ENCODE data around the gene POLN. TPM values are rescaled to one million over a fixed set of nuclear protein-coding genes. Genes with fewer than 3 reads are reported as not detected.
"Not testable (repeated sequence)": the region's sequence is repeated elsewhere in the genome, so short reads cannot be mapped to it uniquely, and the experiment has no call there.

Gene POLN
- total RNA-seq, 1 donor from 2014 or later: 3.4 TPM

DNA sequence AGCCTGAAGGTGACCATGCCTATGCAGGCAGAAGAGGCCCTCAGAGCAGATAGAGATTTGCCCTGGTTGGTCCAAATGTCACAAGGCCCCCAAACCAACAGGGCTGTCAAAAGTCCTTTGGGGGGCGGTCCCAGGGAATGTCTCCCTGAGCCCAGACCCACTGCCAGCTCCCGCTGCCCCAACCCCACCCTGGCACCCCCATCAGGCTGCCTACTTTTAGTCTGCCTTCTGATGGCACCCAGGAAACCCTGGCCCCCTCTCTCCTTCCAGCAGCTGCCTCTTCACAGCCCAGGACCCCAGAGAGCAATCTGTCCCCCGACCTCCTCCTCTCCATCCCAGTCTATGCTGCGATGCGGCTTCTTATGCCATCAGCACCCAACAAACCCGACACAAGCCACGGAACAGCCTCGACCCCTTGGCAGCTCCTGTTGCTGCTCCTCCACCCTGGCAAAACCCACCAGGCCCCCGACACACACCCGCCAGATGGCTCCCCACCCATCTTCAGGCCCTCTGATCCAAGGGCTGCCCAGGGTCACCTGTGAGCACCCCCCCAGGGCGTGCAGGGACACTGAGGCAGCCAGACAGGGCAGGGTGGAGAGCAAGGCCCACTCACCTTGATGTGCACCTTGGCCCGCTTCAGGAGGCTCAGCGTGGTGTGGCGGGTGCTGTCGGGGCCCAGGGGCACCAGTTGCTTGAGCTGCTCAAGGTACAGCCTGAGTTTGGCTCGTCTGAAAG, 10.0 kb upstream of the POLN start:
- DNase-seq (ENCODE audit: low read depth in 2 of 2): no peak

DNA sequence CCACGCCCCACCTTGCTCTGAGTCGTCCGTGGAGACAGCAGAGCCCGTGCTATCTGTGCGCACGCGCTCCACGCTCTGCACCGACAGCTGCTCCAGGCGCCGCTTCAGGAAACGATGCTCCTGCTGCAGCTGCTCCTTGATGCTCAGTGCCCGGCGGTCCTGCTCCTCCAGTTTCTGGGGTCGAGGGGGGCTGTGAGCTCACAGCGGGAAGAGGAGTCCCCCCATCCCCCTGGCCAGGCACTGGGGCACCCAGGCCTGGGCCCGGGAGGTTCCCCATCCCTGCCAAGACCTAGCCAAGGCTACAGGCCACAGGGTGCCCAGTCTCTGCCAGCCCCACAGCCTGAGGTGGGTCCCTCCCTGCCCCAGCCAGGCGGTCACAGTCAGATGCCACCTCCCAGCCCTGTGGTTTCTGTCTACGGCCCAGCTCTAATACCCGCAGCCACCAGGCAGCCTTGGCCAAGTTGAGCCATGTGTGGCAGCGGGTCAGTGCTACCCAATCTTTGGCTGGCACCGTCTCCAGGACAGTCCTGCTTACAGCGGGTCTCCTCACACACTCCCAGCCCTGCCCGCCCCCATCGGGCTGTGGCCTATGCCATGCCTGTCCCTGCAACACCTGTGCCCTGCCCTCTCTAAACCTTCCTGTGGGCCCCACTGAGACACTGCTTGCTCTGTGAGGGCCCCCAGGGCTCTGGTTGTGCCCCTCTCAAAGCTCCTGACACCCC, 9.3 kb upstream of the POLN start:
- no peak for DNase-seq (ENCODE audit: low read depth in 2 of 2)

DNA sequence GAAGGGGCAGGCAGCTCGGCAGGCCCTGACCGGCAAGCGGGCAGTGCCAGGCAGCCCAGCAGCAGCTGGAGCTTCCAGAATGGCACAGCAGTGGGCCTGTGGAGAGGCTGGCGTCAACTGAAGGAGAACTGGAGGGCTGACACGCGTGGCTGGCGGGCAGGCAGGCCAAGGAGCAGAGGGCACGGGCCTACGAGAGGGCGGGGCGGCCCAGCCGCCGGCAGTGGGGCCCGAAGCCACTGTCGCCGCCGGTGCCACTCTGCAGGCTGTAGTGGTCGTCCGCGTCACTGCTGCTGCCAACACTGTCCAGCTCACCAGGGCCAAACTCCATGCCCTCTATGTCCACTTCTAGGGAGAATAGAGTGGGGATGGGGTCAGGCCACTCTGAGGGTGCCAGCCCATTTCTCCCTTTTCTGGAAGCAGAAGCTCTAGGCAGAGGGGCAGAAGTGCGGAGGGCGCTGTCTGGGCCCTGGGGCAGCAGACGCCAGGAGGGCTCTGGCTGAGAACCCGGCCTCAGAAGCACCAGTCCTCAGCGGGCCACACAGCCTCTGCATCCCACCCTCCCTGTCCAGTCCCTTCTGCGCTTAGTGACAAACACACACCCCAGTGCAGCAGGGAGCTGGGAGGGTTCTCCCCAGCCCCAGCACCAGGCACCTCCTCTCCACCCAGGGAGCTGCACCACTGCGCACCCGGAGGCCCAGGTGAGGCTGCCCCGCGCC, 8.6 kb upstream of the POLN start:
- DNase-seq (ENCODE audit: low read depth in 2 of 2): no peak

DNA sequence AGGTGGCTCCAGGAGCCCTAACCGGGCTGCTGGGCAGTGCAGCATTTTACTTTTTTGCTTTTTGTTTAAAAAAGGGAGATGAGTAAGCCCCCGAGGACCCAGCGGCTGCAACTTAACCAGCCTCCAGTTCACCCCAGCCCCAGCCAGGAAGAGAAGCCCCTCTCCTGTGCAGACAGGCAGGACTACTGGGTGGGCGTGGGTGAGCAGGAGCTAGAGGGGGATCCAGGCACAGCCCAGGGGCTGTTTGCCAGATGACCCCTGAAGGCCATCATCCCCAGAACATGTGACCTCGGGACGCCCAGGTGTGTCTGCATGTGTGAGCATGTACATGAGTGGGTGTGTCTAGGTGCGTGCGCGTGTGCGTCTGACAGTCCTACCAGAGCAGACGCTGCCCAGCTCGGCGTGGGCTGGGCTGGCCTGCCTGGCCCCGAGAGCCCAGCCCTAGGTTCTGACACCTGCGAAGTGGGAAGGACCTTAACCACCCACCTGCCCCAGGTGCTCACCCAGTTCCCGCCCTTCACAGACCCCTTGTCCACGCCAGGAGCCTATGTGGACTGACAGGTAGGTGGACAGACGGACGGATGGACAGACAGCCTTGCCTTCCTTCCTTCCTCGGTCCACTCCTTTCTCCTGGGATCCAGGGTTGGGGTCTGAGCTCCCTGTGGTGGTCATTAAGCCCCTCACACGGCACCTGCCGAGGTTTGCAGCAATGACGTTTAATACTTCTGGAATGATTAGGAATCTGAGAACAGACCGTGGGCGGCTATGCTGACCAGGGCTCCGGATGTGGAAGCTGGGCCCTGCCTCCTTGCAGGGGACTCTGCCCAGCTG, 7.8 kb upstream of the POLN start:
- peak in 1 of 2 donors; percentile 0 for DNase-seq (ENCODE audit: low read depth in 2 of 2)

DNA sequence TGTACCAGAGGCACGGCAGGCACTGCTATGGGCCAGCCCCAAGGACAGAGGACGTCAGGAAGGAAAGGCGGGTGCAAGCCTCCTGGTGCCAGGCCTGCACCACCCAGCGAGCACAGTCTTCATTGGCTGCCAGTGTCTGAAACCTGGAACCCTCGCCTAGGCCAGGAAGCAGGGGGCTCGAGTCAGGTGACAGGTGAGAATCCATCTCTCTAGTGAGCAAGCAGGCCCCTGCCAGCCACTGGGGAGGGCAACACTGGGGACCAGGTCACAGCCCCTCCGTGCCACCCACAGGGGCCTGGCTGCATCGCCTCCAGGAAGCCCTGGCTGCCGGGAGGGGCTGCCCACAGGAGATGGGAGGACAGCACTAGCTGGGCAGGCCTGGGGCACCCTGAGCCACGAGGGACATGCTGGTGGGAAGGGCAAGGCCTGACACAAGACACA, 6.9 kb upstream of the POLN start:
- DNase-seq (ENCODE audit: low read depth in 2 of 2): no peak

DNA sequence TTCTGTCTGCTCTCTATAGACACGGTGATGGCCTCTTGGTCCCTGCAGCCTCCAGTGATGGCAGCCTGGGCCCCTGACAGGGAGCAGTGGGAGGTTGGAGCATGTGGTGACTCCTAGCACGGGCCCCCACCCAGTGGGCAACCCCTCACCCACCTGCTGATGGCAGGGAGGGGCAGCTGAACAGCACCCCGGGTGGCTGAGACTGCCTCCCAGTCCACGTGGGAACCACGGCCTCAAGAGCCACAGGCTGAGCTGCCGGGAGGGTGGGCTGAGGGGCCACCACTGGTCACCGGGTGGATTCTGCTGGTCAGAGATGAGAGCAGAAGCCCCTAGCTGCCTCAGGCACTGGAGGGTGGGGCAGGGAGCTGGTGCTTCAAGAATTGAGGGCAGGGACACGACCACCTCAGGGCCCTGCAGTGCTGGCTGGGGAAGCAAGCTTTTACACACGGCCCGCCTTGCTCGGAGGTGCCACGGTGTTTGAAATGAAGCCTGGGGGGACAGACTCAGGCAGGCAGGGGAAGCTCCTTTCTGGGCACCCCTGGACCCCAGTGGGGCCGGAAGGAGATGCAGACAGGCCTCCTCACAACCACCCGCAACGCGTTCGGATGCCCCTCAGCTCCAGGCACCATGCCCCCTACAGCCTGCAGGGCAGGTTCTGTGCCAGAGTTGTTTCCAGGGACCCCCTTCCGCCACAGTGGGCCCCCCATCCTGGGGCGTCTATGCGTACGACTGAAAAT, 6.3 kb upstream of the POLN start:
- DNase-seq (ENCODE audit: low read depth in 2 of 2): no peak

DNA sequence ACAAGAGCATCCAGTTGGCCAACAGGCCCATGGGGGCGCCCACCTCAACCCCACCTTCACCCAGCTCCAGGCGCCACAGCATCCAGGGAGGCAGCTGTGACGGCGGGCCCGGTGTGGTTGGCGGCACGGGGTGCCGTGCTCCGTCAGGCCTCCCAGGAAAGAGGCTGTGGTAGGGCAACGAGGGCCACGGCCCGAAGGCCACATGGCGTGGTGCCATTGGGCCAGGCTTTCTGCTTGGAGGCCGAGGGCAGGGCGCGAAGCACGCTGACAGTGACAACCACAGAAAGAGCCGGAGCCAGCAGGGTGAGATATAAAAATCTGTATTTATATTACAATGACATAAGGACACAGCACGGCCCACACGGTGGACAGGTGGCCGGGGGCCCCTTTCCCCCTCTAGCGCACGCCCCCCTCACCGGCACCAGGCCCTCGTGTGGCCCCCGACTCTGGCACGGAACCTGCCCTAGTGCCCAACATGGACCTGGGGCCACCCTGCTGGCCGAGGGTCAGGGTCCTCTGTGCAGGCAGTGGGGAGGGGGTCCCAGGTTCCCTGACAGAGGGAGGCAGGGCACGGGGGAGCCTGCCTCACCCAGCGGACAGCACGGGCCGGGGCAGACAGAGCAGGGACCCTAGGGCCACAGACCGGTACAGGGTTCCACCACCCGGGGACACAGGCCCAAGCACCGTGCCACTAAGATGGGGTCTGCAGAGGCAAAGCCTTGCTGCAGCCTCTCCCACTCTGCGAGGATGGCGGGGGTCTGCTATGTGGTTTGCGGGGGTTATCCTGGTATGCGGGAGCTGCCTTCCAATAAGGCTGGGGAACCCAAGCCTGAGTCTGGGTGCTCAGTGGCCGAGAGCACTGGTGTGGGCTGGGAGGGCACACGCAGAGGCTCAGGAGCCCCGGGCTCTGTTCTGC, 5.5 kb upstream of the POLN start:
- no peak for DNase-seq (ENCODE audit: low read depth in 2 of 2)

DNA sequence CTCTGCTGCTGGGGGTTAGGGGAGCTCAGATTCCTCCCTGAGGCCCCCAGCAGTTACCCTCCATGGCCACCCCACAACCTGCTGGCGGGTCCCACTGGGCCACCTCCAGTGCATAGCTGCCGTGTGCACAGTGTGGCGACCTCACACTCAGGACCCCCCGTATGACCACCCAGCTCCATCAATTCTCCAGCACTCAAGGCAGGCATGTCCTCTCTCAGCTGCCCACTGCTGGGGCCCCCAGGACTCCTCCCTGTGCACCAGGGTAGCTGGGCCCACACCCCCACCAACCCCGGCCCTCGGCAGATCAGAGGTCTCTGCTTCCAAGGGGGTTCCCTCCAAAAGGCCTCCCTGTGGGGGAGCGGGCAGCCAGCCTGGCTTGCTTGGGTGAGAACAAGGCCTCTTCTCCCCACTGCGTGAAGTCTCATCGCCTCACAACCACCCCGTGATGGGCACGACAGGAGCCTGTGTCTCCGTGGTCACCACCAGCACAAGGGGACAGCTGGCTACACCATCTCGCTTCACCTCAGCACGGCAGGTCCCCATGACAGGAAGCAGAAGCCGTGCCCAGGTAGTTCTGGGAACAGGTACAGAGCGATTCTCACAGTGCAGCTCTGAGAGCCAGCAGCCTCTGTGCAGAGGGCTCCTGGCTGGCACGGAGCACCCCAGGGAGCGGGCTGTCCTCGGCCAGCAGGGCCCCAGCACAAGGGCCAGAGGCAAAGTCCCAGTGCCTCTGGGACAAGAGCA, 4.6 kb upstream of the POLN start:
- no peak for DNase-seq (ENCODE audit: low read depth in 2 of 2)

DNA sequence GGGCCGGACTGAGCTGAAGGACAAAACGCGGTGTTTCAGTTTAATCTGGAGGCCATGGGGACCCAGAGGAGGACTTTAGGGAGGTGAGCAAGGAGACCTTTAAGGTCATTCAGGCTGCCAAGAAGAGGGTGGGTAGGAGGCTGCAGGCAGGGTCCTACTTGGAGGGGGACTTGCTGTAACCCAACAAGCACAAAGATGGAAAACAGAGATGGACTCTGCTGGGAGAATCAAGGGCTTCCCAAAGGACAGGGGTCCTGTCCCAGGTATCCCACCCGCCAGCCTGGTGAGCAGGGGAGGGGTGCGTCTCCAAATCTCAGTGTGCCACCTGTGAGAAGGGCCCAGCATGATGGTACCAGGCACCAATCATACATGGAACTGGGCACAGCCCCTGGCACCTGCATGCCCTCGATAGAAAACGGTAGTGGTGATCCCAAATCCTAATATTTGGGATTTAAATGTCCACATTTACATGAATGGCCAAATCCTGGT, 3.9 kb upstream of the POLN start:
- DNase-seq (ENCODE audit: low read depth in 2 of 2): no peak

DNA sequence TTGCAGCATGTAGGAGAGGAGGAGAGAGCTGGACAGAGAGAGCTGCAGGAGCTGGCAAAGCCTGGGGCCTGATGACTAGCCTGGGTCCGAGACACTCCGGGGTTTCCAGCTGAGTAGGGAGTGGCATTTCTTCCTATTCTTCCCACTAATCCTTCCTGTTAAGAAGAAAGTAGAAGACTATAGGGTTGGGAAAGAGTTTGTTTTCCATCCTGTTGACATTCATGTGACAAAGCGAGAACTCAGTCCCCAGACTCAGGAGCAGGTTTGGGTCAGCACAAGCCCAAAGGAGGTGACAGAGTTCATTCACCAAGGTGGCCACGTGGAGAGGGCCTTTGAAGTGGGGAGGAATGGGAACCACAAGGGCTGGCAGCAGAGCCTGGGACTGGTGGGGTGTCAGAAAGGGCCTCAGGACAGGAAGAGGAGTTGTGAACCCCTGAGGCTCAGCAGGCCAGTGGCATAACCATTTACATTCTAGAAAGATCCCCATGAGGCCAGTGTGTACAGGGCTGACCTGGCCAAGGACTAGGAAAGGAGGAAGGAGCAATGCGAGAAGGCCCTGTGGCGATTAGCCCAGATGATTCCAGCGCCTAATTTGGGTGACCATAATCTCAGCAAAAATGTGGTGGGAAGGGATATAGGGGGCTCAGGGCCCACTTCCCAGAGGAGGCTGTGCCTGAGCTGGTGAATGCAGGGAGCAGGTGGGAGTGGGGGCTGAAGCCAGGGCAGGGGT, 3.3 kb upstream of the POLN start:
- no peak for DNase-seq (ENCODE audit: low read depth in 2 of 2)

DNA sequence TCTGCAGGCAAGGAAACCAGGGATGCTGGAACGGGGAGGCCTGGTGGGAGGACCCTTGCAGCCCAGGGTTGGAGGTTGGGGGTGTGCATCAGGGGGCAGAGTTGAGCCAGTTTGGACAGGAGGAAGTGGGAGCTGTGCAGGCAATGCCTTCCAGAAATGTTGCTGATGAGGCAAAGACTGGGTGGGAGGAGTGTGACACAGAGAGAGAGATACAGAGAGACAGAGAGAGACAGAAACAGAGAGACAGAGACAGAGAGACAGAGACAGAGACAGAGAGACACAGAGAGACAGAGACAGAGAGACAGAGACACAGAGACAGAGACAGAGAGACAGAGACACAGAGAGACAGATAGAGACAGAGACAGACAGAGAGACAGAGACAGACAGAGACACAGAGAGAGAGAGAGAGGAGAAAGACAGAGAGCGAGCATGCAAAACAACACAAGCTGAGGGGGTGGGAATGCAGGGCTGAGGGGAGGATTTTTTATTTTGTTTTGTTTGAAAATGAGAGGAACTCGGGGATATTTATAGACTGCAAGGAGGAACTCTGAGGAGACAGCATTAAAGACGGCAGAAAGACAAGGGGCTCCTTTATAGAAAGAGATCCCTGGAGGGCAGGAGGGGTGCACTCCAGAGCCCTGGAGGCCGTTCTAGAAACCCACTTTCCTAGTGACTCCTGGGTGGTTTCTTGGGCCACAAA, 1.9 kb upstream of the POLN start:
- DNase-seq (ENCODE audit: low read depth in 2 of 2): no peak

DNA sequence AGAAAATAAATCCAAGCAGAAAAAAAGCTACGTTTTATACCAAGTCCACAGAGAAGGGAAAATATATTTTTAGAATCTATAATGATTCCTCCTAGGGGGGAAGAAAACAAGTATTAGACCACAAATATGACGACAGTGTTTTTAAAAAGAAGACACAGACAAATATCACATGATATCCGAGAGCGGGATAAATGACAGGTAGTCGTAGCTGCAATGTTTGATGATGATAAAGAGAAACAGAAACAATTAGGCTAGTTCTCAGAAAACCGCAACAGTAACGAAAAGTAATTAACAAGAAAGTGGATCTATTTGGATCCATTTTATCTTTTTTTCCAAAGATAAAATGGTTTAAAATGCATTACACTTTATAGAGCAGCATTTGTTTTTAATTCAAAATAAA, 918 bp downstream of the POLN start:
- no peak for DNase-seq (ENCODE audit: low read depth in 2 of 2)

DNA sequence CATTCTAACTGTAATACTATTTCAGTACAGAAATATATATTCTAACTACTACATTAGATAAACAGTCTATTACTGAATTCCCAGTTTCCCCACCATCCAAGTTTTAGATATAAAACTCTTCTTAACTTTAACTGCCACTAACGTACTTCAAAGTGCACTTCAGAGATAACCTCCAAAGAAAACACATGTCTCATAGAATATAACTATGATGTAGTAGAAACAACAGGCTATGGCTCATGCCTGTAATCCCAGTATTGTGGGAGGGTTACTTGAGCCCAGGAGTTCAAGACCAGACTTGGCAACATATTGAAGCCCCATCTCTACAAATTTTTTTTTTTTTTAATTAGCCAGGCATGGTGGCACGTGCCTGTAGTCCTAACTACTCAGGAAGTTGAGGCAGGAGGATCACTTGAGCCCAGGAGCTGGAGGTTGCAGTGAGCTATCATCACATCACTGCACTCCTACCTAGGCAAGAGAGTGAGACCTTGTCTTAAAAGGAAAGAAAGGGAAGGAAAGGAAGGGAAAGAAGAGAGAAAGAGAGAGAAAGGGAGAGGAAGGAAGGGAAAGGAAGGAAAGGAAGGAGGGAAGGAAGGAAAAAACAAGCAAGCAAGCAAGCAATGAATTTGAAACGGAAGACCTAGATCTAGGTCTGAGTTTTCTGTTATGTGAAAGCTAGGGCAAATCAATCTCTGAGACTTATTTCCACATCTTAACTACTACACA, 4.8 kb downstream of the POLN start:
- DNase-seq (ENCODE audit: low read depth in 2 of 2): no peak

DNA sequence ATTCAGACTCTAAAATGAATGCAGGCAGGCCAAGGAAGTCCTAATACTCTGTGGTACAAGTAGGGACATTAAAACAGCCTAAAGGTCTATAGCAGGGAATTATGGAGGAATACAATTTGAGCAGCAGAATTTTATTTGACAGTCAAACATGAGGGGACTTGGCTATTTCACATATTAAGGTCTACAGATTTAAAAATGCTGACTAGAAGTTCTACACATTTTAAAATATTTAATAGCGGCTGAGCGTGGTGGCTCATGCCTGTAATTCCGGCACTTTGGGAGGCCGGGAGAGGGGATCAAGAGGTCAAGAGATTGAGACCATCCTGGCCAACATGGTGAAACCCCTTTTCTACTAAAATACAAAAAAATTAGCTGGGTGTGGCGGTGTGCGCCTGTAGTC, 10.8 kb downstream of the POLN start:
- no peak for DNase-seq (ENCODE audit: low read depth in 2 of 2)

DNA sequence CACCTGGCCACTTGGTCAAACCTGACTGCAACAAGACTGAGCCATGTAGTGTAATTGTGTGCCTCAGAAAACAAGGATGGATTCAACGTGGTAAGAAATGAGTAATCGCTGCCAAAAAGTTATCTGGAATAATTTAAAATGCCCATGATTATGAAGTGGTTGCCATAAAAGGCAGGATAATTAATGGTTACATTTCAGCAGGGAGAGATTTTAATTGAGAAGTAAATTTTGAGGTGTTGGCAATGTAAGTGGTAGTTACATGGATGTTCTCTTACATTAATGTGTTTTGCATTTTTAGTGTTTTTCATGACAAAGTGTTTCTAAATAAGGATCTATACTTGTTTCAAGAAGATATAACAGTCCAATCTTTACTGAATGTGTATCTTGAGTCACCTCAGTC, 15.7 kb downstream of the POLN start:
- no peak for DNase-seq (ENCODE audit: low read depth in 2 of 2)

DNA sequence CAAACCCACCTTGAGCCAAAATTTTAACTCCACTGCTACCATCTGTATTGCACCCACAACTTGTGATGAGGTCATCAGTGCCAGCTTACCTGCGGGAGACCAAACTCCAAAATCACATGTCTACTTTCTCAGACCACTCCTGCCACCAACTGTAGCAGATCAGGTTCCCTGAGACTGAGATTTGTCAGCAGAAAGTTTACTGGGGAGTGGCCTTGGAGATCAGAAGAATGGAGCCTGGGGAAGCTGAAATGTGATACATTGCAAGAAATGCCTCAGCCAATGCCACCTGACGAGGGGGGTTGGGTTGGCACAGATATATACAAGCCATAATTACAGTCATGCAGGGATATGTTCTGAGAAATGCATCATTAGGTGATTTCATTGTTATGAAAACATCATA, 19.1 kb downstream of the POLN start:
- no peak for DNase-seq (ENCODE audit: low read depth in 2 of 2)

DNA sequence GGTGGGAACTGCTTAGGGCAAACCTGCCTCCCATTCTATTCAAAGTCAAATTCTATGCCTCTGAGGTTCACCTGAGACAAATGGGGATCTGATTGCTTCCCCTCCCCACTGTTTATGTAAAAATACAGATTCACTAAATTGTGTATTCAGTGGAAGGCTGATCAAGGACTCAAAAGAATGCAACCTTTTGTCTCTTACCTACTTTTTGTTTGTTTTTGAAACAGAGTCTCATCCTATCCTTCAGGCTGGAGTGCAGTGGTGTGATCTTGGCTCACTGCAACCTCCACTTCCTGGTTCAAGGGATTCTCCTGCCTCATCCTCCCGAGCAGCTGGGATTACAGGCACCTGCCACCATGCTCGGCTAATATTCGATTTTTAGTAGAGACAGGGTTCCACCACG, 20.5 kb downstream of the POLN start:
- not testable (repeated sequence) for DNase-seq (ENCODE audit: low read depth in 2 of 2)
